Fibroblast of skin of right biceps (primary cell): ENCODE measurements around the gene GABBR1.

Experiments used
- DNase-seq: peaks from one replicate; pipeline ENCODE4 v3.0.0-alpha.2; 2013

The GABBR1 gene

GRCh38 chr6:29617782-29618554 is 15.0 kb downstream of the GABBR1 start:
- DNase-seq: no peak

DNA sequence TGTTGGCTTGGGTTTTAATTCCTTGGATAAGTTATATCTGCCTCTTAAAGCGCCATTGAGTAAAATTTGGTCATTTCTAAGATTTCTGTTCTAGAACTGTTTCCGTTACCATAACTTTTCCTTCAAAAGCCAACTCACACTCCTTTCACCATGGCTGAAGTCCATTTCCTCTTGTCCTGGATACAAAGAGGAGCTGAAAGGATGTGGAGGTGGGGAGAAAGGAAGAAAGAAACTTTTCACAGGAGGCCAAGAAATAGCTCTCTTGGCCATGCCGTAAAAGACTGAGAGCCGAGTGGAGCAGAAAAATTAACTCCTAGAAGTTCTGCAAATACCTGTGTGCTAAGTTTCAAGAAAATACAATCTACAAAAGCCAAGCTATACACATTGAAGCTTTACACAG is 21.6 kb downstream of the GABBR1 start:
- DNase-seq: no peak

GRCh38 chr6:29610540-29610939 is 22.4 kb downstream of the GABBR1 start:
- DNase-seq: no peak

GRCh38 chr6:29608131-29608530 is 24.9 kb downstream of the GABBR1 start:
- DNase-seq: no peak

DNA sequence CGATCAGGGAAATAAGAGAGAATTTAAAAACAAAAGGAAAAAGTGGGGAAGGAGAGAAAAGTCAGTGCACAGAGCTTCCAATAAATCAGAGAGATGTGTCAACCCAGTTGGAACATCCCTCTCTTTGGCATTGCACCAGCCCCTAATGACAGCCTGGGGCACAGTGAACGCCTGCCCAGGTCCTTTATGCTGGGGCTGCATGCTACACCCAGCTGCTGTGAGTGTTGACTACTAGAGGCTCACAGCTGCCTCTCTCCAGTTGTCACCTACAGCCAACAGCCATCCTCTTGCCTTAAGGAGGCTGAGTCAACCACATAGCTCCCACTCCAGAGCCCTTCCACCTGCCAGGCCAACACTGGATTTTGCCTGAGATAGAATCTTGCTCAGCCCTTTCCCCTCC is 29.1 kb downstream of the GABBR1 start:
- no peak for DNase-seq

GRCh38 chr6:29603456-29603855 is 29.5 kb downstream of the GABBR1 start:
- no peak for DNase-seq

GRCh38 chr6:29602564-29603361 is 30.2 kb downstream of the GABBR1 start:
- DNase-seq: peak; percentile 26

DNA sequence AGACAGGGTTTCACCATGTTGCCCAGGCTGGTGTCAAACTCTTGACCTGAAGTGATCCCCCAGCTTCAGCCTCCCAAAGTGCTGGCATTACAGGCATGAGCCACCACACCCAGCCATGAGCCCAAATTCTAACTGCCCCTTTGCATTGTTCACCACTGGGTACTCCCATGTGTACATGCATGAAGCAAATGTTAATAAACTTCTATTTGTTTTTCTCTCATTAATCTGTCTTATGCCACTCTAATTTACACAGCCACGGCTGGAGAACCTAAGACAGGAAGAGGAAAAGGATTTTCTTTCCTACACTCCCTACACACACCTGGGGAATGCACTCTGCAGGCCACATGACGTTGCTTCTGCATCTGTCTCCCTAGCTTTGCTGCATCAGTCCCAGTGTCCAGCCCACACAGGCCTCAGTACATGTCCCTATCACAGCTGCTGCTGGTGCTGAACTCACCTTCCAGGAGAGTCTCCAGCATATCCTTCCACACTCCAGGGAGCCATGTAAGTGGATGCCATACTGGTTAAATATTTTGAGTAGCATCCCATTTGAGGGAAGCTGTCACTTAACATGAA is 34.7 kb downstream of the GABBR1 start:
- DNase-seq: no peak

GRCh38 chr6:29597184-29597583 is 35.8 kb downstream of the GABBR1 start:
- peak; percentile 28 for DNase-seq

- no peak for DNase-seq
Measured at GRCh38 chr6:29596381-29596900, 36.5 kb downstream of the GABBR1 start.

DNA sequence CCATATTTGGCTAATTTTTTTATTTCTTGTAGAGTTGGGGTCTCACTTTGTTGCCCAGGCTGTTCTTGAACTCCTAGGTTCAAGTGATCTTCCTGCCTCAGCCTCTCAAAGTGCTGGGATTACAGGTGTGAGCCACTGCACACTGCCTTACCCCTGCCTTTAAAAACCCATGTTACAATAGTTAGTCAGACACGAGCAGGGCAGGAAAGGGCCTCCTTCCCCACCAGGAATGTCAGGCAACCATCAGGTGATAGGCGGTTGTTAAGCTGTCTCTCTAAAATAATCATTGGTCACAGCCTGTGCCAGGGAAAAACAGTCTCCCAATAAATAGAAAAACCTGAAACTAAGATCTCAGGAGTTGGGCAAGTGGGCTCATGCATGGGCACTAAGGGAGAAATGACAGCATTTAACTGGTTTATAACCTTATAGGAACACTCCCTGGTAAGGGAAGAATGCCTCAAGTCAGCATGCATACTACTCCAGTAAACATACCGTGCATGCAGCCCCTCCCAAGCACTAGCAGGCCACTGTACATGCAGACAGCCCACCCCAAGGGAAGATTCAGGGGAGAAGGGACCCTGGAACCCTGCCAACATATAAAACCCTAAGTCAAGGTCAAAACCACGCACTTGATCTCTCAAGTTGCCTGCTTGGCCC is 39.7 kb downstream of the GABBR1 start:
- DNase-seq: no peak

DNA sequence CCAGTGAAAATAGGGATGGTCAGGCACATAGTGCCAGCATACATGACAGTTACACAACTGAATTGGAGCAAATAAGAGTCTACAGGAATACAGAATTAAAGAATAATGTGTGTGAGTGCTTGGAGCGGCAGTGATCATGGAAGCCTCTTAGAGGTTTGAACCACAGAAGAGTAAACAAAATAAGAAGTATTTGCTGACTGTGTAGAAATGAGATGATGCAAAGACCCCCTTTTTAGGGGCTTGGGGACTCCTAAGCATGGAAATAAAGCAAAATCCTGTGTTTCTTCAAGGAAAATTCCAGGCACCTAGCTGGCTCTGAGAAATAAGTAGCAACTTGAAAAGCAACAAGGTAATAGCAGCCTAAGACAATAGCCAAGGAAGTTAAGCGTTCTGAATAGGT is 41.3 kb downstream of the GABBR1 start:
- no peak for DNase-seq

DNA sequence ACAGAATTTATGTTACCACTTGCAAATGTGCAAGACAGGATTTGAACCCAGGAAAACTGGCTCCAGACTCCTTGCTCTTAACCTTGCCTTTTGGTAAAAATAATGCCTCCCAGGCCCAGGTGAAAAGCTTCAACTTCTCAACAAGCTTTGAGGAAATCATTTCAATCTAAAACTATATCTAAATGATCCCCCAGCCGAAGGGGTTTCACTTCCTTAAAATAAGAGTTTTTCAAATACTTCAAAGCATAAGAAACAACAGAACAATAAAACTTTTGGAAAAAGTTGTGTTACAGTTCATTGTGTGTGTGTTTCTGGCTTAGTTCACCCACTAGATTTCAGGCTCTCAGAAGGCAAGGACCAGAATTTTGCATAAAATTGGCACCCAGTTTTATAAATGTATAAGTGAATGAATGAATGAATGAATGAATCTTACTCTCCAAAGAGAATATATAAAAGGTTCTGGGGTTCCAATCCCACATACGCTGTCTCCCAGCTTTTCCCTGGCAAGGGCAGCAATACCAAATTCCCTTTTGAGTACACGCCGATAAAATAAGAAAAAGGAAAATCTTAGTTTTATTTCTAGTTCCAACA is 42.7 kb downstream of the GABBR1 start:
- no peak for DNase-seq

- DNase-seq: peak; percentile 38
Measured at GRCh38 chr6:29589423-29590048, 43.4 kb downstream of the GABBR1 start.

DNA sequence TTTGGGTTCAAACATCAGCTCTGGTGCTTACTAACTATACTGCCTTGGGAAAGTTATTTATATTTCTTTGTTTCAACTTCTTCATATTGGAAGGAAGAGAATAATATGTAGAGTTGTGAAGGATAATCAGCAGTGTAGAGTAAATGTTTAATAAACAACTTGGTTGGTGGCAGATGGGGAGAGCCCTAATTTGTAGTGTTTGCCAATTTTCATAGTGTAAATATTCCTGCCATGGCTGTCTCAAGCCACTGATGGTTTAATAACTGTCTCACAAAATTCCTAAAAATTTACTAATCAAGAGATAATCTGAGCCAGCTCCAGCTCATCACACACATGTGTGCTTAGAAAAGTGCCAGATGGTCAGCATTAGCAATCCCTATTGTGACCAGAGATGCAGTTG is 48.2 kb downstream of the GABBR1 start, which contains the start of gene OR2H2:
TSS of gene OR2H2 (plus strand) at position 301 of the 400 bp plus-strand sequence. CDS start 2,824 bp downstream, outside the sequence.
- no peak for DNase-seq

- DNase-seq: no peak
Measured at GRCh38 chr6:29577544-29577943, 55.4 kb downstream of the GABBR1 start.

DNA sequence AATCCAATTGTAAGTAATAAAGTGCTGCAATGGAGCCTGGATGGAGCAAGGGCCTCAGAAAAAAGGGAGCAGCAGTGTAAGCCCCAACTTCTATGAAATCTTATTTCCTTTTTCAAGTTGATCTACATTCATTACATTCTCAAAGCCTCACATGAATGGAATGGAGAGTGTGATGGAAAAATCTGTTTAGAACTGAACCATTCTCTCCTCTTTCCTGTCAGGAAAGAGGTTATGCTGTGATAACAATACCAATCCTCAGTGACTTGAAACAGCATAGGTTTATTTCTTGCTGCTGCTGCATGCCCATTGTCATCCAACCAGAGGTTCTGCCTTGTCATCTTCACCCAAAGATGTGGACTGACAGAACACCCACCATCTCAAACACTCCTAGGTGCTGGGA is 56.9 kb downstream of the GABBR1 start:
- DNase-seq: no peak

GRCh38 chr6:29567991-29568390 is 65.0 kb downstream of the GABBR1 start:
- DNase-seq: no peak

GRCh38 chr6:29567541-29567940 is 65.4 kb downstream of the GABBR1 start:
- no peak for DNase-seq

DNA sequence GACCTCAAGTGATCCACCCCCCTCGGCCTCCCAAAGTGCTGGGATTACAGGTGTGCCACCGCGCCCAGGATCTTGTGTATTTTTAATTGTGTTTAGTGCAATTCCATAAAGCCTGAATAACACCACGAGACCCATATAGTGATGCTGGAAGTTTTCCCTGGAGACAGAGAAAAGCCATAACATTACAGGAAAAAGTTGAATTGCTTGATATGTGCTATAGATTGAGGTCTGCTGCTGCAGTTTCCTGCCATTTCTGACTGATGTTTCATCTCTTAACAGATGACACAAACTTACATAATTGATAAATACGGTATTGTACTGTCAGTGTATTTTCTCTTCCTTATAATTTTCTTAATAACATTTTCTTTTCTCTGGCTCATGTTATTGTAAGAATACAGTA is 66.1 kb downstream of the GABBR1 start:
- no peak for DNase-seq

- DNase-seq: no peak
Measured at GRCh38 chr6:29564875-29565274, 68.1 kb downstream of the GABBR1 start.

- DNase-seq: no peak
Measured at GRCh38 chr6:29563435-29563965, 69.5 kb downstream of the GABBR1 start.
